Astrocyte (in vitro differentiated cells and primary cell): ENCODE measurements around the gene KLC4. TPM values are rescaled to one million over a fixed set of nuclear protein-coding genes. Genes with fewer than 3 reads are reported as not detected.

Source experiments
- DNase-seq: peaks from one replicate; pipeline ENCODE4 v3.0.0-alpha.2; 2010; ENCODE audit warnings: low read depth
- FAIRE-seq: peaks from 2 replicates; lab custom pipeline; 2011; peaks lifted over from hg19 to GRCh38; lab: Jason Lieb, UNC
- H2AFZ ChIP-seq: 2 replicates; pipeline ENCODE4 v1.6.0; 2012; ENCODE audit warnings: low read depth, low read length, inconsistent platforms
- H3K27ac ChIP-seq: 2 replicates; pipeline ENCODE4 v1.5.1; 2011; ENCODE audit warnings: low read depth, low read length, inconsistent platforms
- H3K27me3 ChIP-seq: 2 replicates; pipeline ENCODE4 v1.6.0; 2011; ENCODE audit warnings: low read length, inconsistent platforms; ENCODE audit not compliant: insufficient read depth
- H3K36me3 ChIP-seq: 2 replicates; pipeline ENCODE4 v1.5.1; 2011; ENCODE audit warnings: low read length, inconsistent platforms; ENCODE audit not compliant: insufficient read depth
- H3K4me1 ChIP-seq: 2 replicates; pipeline ENCODE4 v1.5.1; 2011; ENCODE audit warnings: low read length, inconsistent platforms; ENCODE audit not compliant: insufficient read depth
- H3K4me2 ChIP-seq: 2 replicates; pipeline ENCODE4 v1.6.0; 2012; ENCODE audit warnings: low read length, inconsistent platforms
- H3K4me3 ChIP-seq: 2 replicates; pipeline ENCODE4 v1.5.1; 2011; ENCODE audit warnings: low read depth, mild to moderate bottlenecking, low read length, inconsistent platforms; ENCODE audit not compliant: insufficient read depth
- H3K79me2 ChIP-seq: 2 replicates; pipeline ENCODE4 v1.6.0; 2012; ENCODE audit warnings: mild to moderate bottlenecking, low read length, inconsistent platforms; ENCODE audit not compliant: insufficient read depth
- H3K9ac ChIP-seq: 2 replicates; pipeline ENCODE4 v1.6.0; 2012; ENCODE audit warnings: mild to moderate bottlenecking, low read length, inconsistent platforms
- H3K9me3 ChIP-seq: 2 replicates; pipeline ENCODE4 v1.5.1; 2012; ENCODE audit warnings: low read depth, mild to moderate bottlenecking, low read length, inconsistent platforms; ENCODE audit not compliant: insufficient read depth
- H4K20me1 ChIP-seq: 2 replicates; pipeline ENCODE4 v1.6.0; 2012; ENCODE audit warnings: low read length, inconsistent platforms; ENCODE audit not compliant: insufficient read depth
- H3K27ac Mint-ChIP-seq: one replicate; pipeline ENCODE4 v1.8.0; 2021; ENCODE audit warnings: mild to moderate bottlenecking, mixed read lengths; ENCODE audit not compliant: unreplicated experiment
- H3K27me3 Mint-ChIP-seq: one replicate; pipeline ENCODE4 v1.8.0; 2021; ENCODE audit warnings: low read depth, mixed read lengths; ENCODE audit not compliant: unreplicated experiment
- H3K36me3 Mint-ChIP-seq: one replicate; pipeline ENCODE4 v1.8.0; 2021; ENCODE audit warnings: low read depth, mixed read lengths; ENCODE audit not compliant: unreplicated experiment
- H3K4me1 Mint-ChIP-seq: one replicate; pipeline ENCODE4 v1.8.0; 2021; ENCODE audit warnings: low read depth, mixed read lengths; ENCODE audit not compliant: unreplicated experiment
- H3K4me3 Mint-ChIP-seq: one replicate; pipeline ENCODE4 v1.8.0; 2021; ENCODE audit warnings: mild to moderate bottlenecking, moderate library complexity, mixed read lengths; ENCODE audit not compliant: unreplicated experiment
- H3K9me3 Mint-ChIP-seq: one replicate; pipeline ENCODE4 v1.8.0; 2021; ENCODE audit warnings: mild to moderate bottlenecking, mixed read lengths; ENCODE audit not compliant: unreplicated experiment
- EZH2 ChIP-seq: IDR thresholded peaks from 2 replicates; pipeline ENCODE4 v1.6.1; 2012; ENCODE audit warnings: mild to moderate bottlenecking, low read length, inconsistent platforms; ENCODE audit not compliant: insufficient read depth
- total RNA-seq: library from RNA; stranded (reverse); gene quantifications from 2 replicates; pipeline ENCODE4 v1.2.1, GENCODE V29; 2021
- TF ChIP-seq, protein P1 (sequence below): IDR thresholded peaks from 2 replicates; pipeline ENCODE4 v1.5.1; 2011; ENCODE audit warnings: low read depth, mild to moderate bottlenecking, inconsistent platforms, low read length, moderate library complexity; ENCODE audit not compliant: insufficient read depth

KLC4 gene
- total RNA-seq, 1 donor from 2014 or later: 35.4 TPM

DNA sequence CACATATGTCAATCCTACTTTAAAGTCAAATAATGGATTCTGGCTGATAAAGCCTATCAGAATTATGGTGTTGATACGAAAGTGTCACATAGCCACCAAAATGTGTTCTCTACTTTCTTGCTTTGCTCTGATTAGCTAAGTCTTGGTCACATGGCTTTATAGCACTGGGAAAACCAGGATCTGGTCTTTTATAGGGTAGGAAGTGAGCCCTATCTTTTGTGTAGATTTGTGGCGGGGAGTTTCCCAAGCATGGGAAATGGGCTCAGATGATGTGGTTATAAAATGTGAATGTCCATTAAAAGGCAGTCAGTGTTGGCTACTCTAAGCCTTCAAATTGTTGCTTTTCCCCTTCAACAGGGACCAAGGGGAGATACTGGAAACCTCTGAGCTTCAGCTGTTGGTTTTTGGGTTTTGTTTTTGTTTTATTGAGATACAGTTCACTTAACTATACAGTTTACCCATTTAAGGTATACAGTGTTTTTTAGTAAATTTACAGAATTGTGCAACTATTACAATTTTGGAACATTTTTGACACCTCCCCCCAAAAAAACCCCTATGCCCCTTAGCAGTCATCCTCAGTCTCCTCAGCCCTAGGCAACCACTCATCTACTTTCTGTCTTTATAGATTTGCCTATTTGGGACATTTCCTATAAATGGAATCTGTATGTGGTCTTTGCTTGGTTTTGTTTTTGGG lies 25.8 kb upstream of the KLC4 start:
- no peaks in the 10 kb centered on the region for H3K4me1 ChIP-seq
- TF ChIP-seq, protein P1, sequence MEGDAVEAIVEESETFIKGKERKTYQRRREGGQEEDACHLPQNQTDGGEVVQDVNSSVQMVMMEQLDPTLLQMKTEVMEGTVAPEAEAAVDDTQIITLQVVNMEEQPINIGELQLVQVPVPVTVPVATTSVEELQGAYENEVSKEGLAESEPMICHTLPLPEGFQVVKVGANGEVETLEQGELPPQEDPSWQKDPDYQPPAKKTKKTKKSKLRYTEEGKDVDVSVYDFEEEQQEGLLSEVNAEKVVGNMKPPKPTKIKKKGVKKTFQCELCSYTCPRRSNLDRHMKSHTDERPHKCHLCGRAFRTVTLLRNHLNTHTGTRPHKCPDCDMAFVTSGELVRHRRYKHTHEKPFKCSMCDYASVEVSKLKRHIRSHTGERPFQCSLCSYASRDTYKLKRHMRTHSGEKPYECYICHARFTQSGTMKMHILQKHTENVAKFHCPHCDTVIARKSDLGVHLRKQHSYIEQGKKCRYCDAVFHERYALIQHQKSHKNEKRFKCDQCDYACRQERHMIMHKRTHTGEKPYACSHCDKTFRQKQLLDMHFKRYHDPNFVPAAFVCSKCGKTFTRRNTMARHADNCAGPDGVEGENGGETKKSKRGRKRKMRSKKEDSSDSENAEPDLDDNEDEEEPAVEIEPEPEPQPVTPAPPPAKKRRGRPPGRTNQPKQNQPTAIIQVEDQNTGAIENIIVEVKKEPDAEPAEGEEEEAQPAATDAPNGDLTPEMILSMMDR: no peak
- TF ChIP-seq EZH2: no peak
- no peak overlapping the region for H3K4me2 ChIP-seq
- no peaks in the 10 kb centered on the region for H3K9me3 ChIP-seq
- Mint-ChIP-seq H3K27me3 (no peaks in the 10 kb centered on the region), H3K27ac (no peak overlapping the region), H3K4me3 (no peak overlapping the region), H3K4me1 (no peaks in the 10 kb centered on the region), H3K9me3 (no peaks in the 10 kb centered on the region), H3K36me3 (peaks cover 23% of the 10 kb centered on the region)
- H3K27ac ChIP-seq: no peak overlapping the region
- H3K79me2 ChIP-seq: peaks cover 5% of the 10 kb centered on the region
- H4K20me1 ChIP-seq: peaks cover 29% of the 10 kb centered on the region
- no peak overlapping the region for H3K9ac ChIP-seq
- DNase-seq (no peak), FAIRE-seq (no peak)
- H2AFZ ChIP-seq: no peak overlapping the region
- peaks cover 27% of the 10 kb centered on the region for H3K36me3 ChIP-seq
- no peak overlapping the region for H3K4me3 ChIP-seq
- no peaks in the 10 kb centered on the region for H3K27me3 ChIP-seq

DNA sequence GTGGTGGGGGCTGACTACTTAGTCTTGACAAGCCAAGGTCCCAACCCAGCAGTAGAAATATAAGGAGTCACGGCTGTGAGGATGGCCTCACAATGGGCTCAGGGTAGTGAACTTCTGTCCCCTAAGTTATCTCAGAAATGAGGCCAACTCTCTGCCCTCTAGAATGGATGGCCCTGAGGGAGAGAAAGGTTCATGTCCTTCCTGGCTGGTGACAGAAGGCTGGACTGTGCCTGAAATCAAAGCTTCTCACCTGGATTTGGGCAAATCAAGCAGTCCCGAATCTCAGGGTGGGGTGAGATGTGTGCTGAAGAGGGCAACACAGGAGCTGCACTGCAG lies 25.3 kb upstream of the KLC4 start:
- H3K27me3 ChIP-seq: no peaks in the 10 kb centered on the region
- Mint-ChIP-seq H3K27ac (no peak overlapping the region), H3K36me3 (peaks cover 23% of the 10 kb centered on the region), H3K27me3 (no peaks in the 10 kb centered on the region), H3K9me3 (no peaks in the 10 kb centered on the region), H3K4me3 (no peak overlapping the region), H3K4me1 (no peaks in the 10 kb centered on the region)
- no peaks in the 10 kb centered on the region for H3K4me1 ChIP-seq
- no peak overlapping the region for H2AFZ ChIP-seq
- H4K20me1 ChIP-seq: peaks cover 24% of the 10 kb centered on the region
- H3K9ac ChIP-seq: no peak overlapping the region
- no peak overlapping the region for H3K4me2 ChIP-seq
- no peak overlapping the region for H3K4me3 ChIP-seq
- DNase-seq: no peak
- no peak overlapping the region for H3K27ac ChIP-seq
- H3K79me2 ChIP-seq: peaks cover 3% of the 10 kb centered on the region
- FAIRE-seq: no peak
- H3K9me3 ChIP-seq: no peaks in the 10 kb centered on the region
- TF ChIP-seq EZH2: no peak
- TF ChIP-seq, protein P1: no peak
- peaks cover 22% of the 10 kb centered on the region for H3K36me3 ChIP-seq

DNA sequence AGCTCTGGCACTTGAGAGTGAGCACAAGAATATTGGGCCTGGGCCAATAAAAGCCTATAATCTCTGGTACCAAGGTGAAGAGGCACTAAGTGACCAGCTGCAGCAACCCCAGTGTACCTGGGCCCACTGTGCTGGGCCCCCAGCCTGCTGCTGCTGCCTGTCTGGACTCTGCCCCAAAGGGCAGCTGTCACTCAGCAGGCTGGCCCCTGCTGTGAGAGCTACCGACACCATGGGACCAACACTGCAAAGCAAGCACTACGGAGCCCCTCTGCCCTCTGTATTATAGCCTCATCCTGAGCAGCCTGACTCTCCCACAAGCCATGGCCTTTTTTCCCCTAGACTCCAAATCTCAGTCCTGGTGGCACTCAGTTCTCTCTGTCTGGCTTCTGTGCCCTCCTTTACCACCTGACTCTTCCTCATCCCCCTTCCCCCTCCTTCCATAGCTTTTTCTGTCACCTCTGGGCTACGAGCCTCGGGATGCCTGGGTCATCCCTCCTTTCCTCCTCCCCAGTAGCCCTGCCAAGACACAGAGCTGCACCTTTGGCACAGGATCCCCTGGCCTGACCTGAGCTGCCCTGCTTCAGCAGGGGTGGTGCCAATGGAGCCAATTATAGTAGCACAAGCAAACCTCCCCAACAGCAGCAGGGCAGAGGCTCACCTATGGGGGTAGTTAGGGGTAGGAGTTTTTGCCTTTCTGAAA lies 23.8 kb upstream of the KLC4 start:
- no peaks in the 10 kb centered on the region for H3K27me3 ChIP-seq
- no peaks in the 10 kb centered on the region for H3K4me1 ChIP-seq
- no peak for TF ChIP-seq EZH2
- TF ChIP-seq, protein P1: no peak
- Mint-ChIP-seq H3K9me3 (no peaks in the 10 kb centered on the region), H3K27ac (no peak overlapping the region), H3K4me3 (no peak overlapping the region), H3K36me3 (peaks cover 21% of the 10 kb centered on the region), H3K27me3 (no peaks in the 10 kb centered on the region), H3K4me1 (no peaks in the 10 kb centered on the region)
- no peak for FAIRE-seq
- H3K4me2 ChIP-seq: no peak overlapping the region
- DNase-seq: no peak
- H3K36me3 ChIP-seq: peaks cover 13% of the 10 kb centered on the region
- no peak overlapping the region for H3K4me3 ChIP-seq
- no peak overlapping the region for H3K9ac ChIP-seq
- no peak overlapping the region for H2AFZ ChIP-seq
- H3K27ac ChIP-seq: no peak overlapping the region
- no peaks in the 10 kb centered on the region for H3K79me2 ChIP-seq
- peaks cover 22% of the 10 kb centered on the region for H4K20me1 ChIP-seq
- H3K9me3 ChIP-seq: no peaks in the 10 kb centered on the region
